Tibial nerve (tissue), 4 donors: ENCODE results near the gene SEMA6B. TPM values are rescaled to one million over a fixed set of nuclear protein-coding genes. Genes with fewer than 3 reads are reported as not detected.
A peak's percentile ranks its signal among the peaks of the same experiment; 100 is the strongest.
"Not testable (repeated sequence)": the region's sequence is repeated elsewhere in the genome, so short reads cannot be mapped to it uniquely, and the experiment has no call there.

Experiments
- DNase-seq, 2 donors: peaks; one replicate each; pipeline ENCODE4 v3.0.0-alpha.2; 2019; ENCODE audit warnings: low spot score in 2 of 2
- H3K27ac ChIP-seq, 4 donors: fragments of 200-600 bp; sonication (generic) in 3 of 4; one replicate each; pipeline ENCODE4 v1.5.1; 2017 to 2019; ENCODE audit warnings: mild to moderate bottlenecking in 1 of 4
- H3K27me3 ChIP-seq, 2 donors: fragments of 200-600 bp; sonication (generic) in 1 of 2; one replicate each; pipeline versions ENCODE4 v1.5.1 to v1.6.0; 2017 to 2019
- H3K36me3 ChIP-seq, 3 donors: fragments of 200-600 bp; sonication (generic); one replicate each; pipeline ENCODE4 v1.5.1; 2018 to 2019
- H3K4me1 ChIP-seq, 4 donors: fragments of 200-600 bp; sonication (generic) in 3 of 4; one replicate each; pipeline ENCODE4 v1.5.1; 2017 to 2019
- H3K4me3 ChIP-seq, 4 donors: fragments of 200-600 bp; sonication (generic) in 3 of 4; one replicate each; pipeline ENCODE4 v1.5.1; 2017 to 2019; ENCODE audit warnings: mild to moderate bottlenecking in 1 of 4, moderate library complexity in 1 of 4
- H3K9me3 ChIP-seq, 4 donors: fragments of 200-600 bp; sonication (generic) in 3 of 4; one replicate each; pipeline ENCODE4 v1.5.1; 2017 to 2019
- CTCF ChIP-seq, 5 experiments: fragments of 200-600 bp in 3 of 5; fragments of 450-650 bp in 2 of 5; sonication (generic) in 3 of 5; IDR thresholded peaks; one replicate each; pipeline ENCODE4 v1.5.1; 2016 to 2019; ENCODE audit warnings: antibody characterized with exemption in 5 of 5, mild to moderate bottlenecking in 3 of 5, moderate library complexity in 2 of 5
- EP300 ChIP-seq, 2 donors: sonication (generic); formaldehyde crosslinking; IDR thresholded peaks; one replicate each; pipeline ENCODE4 v1.6.1; 2017; ENCODE audit warnings: antibody characterized with exemption in 2 of 2, mild to moderate bottlenecking in 1 of 2
- POLR2A ChIP-seq, 2 donors: fragments of 450-650 bp; IDR thresholded peaks; one replicate each; pipeline ENCODE4 v1.6.1; 2017; ENCODE audit warnings: antibody characterized with exemption in 2 of 2, mild to moderate bottlenecking in 2 of 2, moderate library complexity in 2 of 2
- WGBS, 2 donors: methylation state at CpG; one replicate each; pipeline ENCODE4 v1.1.5; 2018; 5-methylcytosine and 5-hydroxymethylcytosine counted together
- total RNA-seq, 4 donors: library from RNA; depleted of rRNA; stranded (reverse); fragments of >200 nt; gene quantifications; one replicate each; pipeline ENCODE4 v1.1.0, GENCODE V29; 2016

The SEMA6B gene
- total RNA-seq, 4 donors from 2014 or later: 1.5 to 18.6 (median 7.4) TPM

GRCh38 chr19:4542896-4543841, 16.3 kb downstream of the SEMA6B start:
- peak overlapping the region in 1 of 4 donors; percentile 32 for H3K4me3 ChIP-seq
- WGBS, 2 donors: 47 to 83% methylated on average over 27 to 38 of the region's 77 CpGs
- H3K27ac ChIP-seq: no peak overlapping the region

GRCh38 chr19:4541806-4542145, 17.7 kb downstream of the SEMA6B start:
- not testable (repeated sequence) for H3K4me3 ChIP-seq, H3K27ac ChIP-seq, H3K36me3 ChIP-seq, H3K4me1 ChIP-seq, DNase-seq
- Histone ChIP-seq H3K27me3 (peaks cover 0 to 45% of the 10 kb centered on the region in 2 donors), H3K9me3 (peaks cover 0 to 11% (median 0%) of the 10 kb centered on the region in 4 donors)
- 89 to 95% methylated on average over 12 of the region's 12 CpGs for WGBS, 2 donors

More at GRCh38 chr19:4542896-4543841, 16.3 kb downstream of the SEMA6B start:
- no peaks in the 10 kb centered on the region for H3K36me3 ChIP-seq
- no peak for TF ChIP-seq CTCF (IDR thresholded peaks at IDR 0.05)
- no peak for TF ChIP-seq EP300 (IDR thresholded peaks at IDR 0.05)
- TF ChIP-seq POLR2A (IDR thresholded peaks at IDR 0.05): no peak
- H3K27me3 ChIP-seq: peaks cover 0 to 31% of the 10 kb centered on the region in 2 donors
- peaks cover 0 to 11% (median 0%) of the 10 kb centered on the region in 4 donors for H3K9me3 ChIP-seq
- no peak for DNase-seq
- peaks cover 0 to 10% (median 0%) of the 10 kb centered on the region in 4 donors for H3K4me1 ChIP-seq

- Histone ChIP-seq H3K27ac (no peak overlapping the region), H3K4me3 (no peak overlapping the region), H3K4me1 (peaks cover 0 to 10% (median 0%) of the 10 kb centered on the region in 4 donors), H3K36me3 (no peaks in the 10 kb centered on the region), H3K9me3 (peaks cover 0 to 11% (median 0%) of the 10 kb centered on the region in 4 donors), H3K27me3 (peaks cover 0 to 50% of the 10 kb centered on the region in 2 donors)
- WGBS, 2 donors: 84% methylated on average over 12 of the region's 12 CpGs
- DNase-seq: no peak
- no peak for TF ChIP-seq CTCF (IDR thresholded peaks at IDR 0.05)
- TF ChIP-seq EP300 (IDR thresholded peaks at IDR 0.05): no peak
- no peak for TF ChIP-seq POLR2A (IDR thresholded peaks at IDR 0.05)
These were observed 18.2 kb downstream of the SEMA6B start for GRCh38 chr19:4541114-4541805.

- no peak within 1 kb of the TSS for H3K4me3 ChIP-seq
- H3K27ac ChIP-seq: peak within 1 kb of the TSS in 1 of 4 donors; percentile 6
- no peak for TF ChIP-seq CTCF (IDR thresholded peaks at IDR 0.05)
- peak in 1 of 2 donors; percentile 46 for TF ChIP-seq EP300 (IDR thresholded peaks at IDR 0.05)
- no peak for TF ChIP-seq POLR2A (IDR thresholded peaks at IDR 0.05)
- H3K27me3 ChIP-seq: peaks cover 0 to 64% of the 10 kb centered on the region in 2 donors
- no peaks in the 10 kb centered on the region for H3K36me3 ChIP-seq
- WGBS, 2 donors: 59 to 74% methylated on average over 12 to 13 of the region's 14 CpGs
- DNase-seq: peak in 1 of 2 donors; percentile 24
- peaks cover 0 to 11% (median 0%) of the 10 kb centered on the region in 4 donors for H3K9me3 ChIP-seq
- H3K4me1 ChIP-seq: peaks cover 0 to 19% (median 6%) of the 10 kb centered on the region in 4 donors
These were observed 19.5 kb downstream of the SEMA6B start, which contains the start of gene LRG1 for GRCh38 chr19:4539693-4540581. Gene LRG1, minus strand, starts transcription at chr19:4540036. Its CDS starts 23 bp downstream, at chr19:4540013.

- DNase-seq: no peak
- Histone ChIP-seq H3K4me3 (no peak overlapping the region), H3K27ac (peak overlapping the region in 1 of 4 donors; percentile 6), H3K27me3 (peaks cover 0 to 71% of the 10 kb centered on the region in 2 donors), H3K9me3 (peaks cover 0 to 11% (median 0%) of the 10 kb centered on the region in 4 donors), H3K36me3 (no peaks in the 10 kb centered on the region), H3K4me1 (peaks cover 0 to 23% (median 8%) of the 10 kb centered on the region in 4 donors)
- WGBS, 2 donors: 80 to 86% methylated on average over 3 of the region's 3 CpGs
- TF ChIP-seq EP300 (IDR thresholded peaks at IDR 0.05) (no peak), CTCF (IDR thresholded peaks at IDR 0.05) (no peak), POLR2A (IDR thresholded peaks at IDR 0.05) (no peak)
These were observed 20.3 kb downstream of the SEMA6B start for GRCh38 chr19:4539169-4539692.
